ENCODE measurements around the gene P4HA2.

- TF ChIP-seq POLR2A (IDR thresholded peaks at IDR 0.05) (no peak), CTCF (IDR thresholded peaks at IDR 0.05) (no peak)
Measured at GRCh38 chr5:132195727-132196126, 31.9 kb downstream of the P4HA2 start.

Data from testis (tissue), 2 donors.